GM10266 (cell line): ENCODE results near the gene ATP6V0E2.

Source experiments
- DNase-seq: peaks from one replicate; pipeline ENCODE4 v3.0.0; 2012; ENCODE audit errors: extremely low spot score
- CTCF ChIP-seq: IDR thresholded peaks from 2 replicates; pipeline ENCODE4 v1.5.1; 2012; ENCODE audit warnings: mild to moderate bottlenecking, low read depth; ENCODE audit not compliant: control insufficient read depth, insufficient read depth; ENCODE audit errors: missing control alignments

ATP6V0E2 gene

DNA sequence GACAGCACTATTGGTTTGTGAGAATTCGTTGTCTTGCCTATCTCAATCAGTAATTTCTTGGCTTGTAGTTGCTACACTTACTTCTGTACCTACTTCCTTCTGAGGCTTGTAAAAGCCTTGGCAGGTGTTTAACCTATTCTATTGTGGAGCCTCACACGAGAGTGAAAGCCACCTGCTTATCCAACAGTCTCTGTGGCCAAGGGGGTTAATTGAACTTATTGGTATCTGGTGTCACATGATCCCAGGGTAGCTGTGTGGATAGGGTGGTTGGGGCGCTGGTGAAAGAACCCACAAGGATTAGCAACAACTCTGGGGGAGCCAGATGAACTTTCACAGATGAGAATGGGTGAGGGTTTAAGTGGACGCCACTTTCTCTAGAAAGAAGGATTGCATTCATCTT is 13.9 kb upstream of the ATP6V0E2 start:
- no peak for DNase-seq
- TF ChIP-seq CTCF, result no peak

GRCh38 chr7:149860821-149861727 is 12.7 kb upstream of the ATP6V0E2 start:
- DNase-seq, result no peak
- peak; percentile 15 for TF ChIP-seq CTCF

DNA sequence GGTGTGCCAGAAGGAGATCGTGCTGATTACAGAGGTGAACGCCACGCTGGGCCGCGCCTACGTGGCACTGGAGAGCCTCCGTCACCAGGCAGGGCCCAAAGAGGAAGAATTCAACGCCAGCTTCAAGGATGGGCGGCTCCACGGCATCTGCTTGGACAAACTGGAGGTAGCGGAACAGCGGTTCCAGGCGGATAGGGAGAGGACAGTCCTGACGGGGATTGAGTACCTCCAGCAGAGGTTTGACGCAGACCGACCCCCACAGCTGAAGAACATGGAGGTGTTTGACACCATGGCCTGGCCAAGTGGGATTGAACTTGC is 12.1 kb upstream of the ATP6V0E2 start:
- no peak for DNase-seq
- TF ChIP-seq CTCF, result no peak

DNA sequence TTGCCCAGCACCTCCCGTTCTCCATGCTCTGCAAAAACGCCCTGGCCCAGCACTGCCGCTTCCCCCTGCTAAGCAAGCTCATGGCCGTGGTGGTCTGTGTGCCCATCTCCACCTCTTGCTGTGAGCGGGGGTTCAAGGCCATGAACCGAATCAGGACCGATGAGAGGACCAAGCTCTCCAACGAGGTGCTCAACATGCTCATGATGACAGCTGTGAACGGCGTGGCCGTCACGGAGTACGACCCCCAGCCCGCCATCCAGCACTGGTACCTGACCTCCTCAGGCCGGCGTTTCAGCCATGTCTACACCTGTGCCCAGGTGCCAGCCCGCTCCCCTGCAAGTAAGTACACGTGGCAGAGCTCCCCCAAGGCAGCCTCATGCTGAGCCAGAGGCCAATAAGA is 11.6 kb upstream of the ATP6V0E2 start:
- no peak for TF ChIP-seq CTCF
- DNase-seq, result no peak

GRCh38 chr7:149863500-149863899 is 10.3 kb upstream of the ATP6V0E2 start:
- no peak for DNase-seq
- TF ChIP-seq CTCF, result no peak

- no peak for TF ChIP-seq CTCF
- no peak for DNase-seq
These were observed 9.7 kb upstream of the ATP6V0E2 start for GRCh38 chr7:149864023-149864422.

GRCh38 chr7:149864751-149865150 is 9.0 kb upstream of the ATP6V0E2 start:
- no peak for DNase-seq
- TF ChIP-seq CTCF, result no peak
